Nucleus accumbens (tissue), 56 donors: ENCODE measurements around the gene YKT6.
"Not testable (repeated sequence)": the region's sequence is repeated elsewhere in the genome, so short reads cannot be mapped to it uniquely, and the experiment has no call there.

Experiments used
- DNase-seq, 56 donors: peaks; one replicate each; lab custom pipeline; 2025; lab: John Stamatoyannopoulos, UW

The YKT6 gene

GRCh38 chr7:44189993-44190872, 10.5 kb upstream of the YKT6 start:
- DNase-seq, result no peak

- DNase-seq, result no peak
These were observed 9.6 kb upstream of the YKT6 start for GRCh38 chr7:44191171-44191570.

GRCh38 chr7:44193011-44193802, 7.6 kb upstream of the YKT6 start:
- DNase-seq, result no peak

GRCh38 chr7:44194069-44194468, 6.7 kb upstream of the YKT6 start:
- no peak for DNase-seq

GRCh38 chr7:44194562-44195145, 6.1 kb upstream of the YKT6 start:
- DNase-seq, result no peak

GRCh38 chr7:44195889-44196288, 4.9 kb upstream of the YKT6 start:
- no peak for DNase-seq

GRCh38 chr7:44196450-44196872, 4.3 kb upstream of the YKT6 start:
- peak in 12 of 56 donors; percentile 12 to 52 (median 28) for DNase-seq

GRCh38 chr7:44197474-44197873, 3.3 kb upstream of the YKT6 start:
- DNase-seq, result no peak

GRCh38 chr7:44200163-44200562, 615 bp upstream of the YKT6 start:
- not testable (repeated sequence) for DNase-seq

- no peak for DNase-seq
These were observed 1.0 kb downstream of the YKT6 start for GRCh38 chr7:44201813-44202212.

GRCh38 chr7:44206008-44206407, 5.2 kb downstream of the YKT6 start:
- DNase-seq, result no peak

- DNase-seq, result no peak
These were observed 7.3 kb downstream of the YKT6 start for GRCh38 chr7:44208085-44208484.

GRCh38 chr7:44210107-44210506, 9.3 kb downstream of the YKT6 start:
- peak in 2 of 56 donors; percentile 23 to 34 for DNase-seq

GRCh38 chr7:44211126-44211675, 10.4 kb downstream of the YKT6 start:
- no peak for DNase-seq

GRCh38 chr7:44212018-44212417, 11.2 kb downstream of the YKT6 start:
- DNase-seq, result peak in 19 of 56 donors; percentile 16 to 69 (median 40)

- no peak for DNase-seq
These were observed 11.9 kb downstream of the YKT6 start for GRCh38 chr7:44212581-44213184.

- no peak for DNase-seq
These were observed 12.6 kb downstream of the YKT6 start for GRCh38 chr7:44213206-44213876.

GRCh38 chr7:44213877-44214388, 13.2 kb downstream of the YKT6 start:
- no peak for DNase-seq

GRCh38 chr7:44215531-44215930, 14.8 kb downstream of the YKT6 start:
- DNase-seq, result no peak

- DNase-seq, result no peak
These were observed 15.2 kb downstream of the YKT6 start for GRCh38 chr7:44216019-44216418.
